IPS DF 4.7 (cell line): ENCODE measurements around the gene DOK4.
"Not testable (repeated sequence)": the region's sequence is repeated elsewhere in the genome, so short reads cannot be mapped to it uniquely, and the experiment has no call there.

Experiments used
- DNase-seq: peaks from one replicate; pipeline ENCODE4 v3.0.0-alpha.2; 2013; ENCODE audit warnings: low spot score; ENCODE audit errors: extremely low read depth

Gene DOK4

DNA sequence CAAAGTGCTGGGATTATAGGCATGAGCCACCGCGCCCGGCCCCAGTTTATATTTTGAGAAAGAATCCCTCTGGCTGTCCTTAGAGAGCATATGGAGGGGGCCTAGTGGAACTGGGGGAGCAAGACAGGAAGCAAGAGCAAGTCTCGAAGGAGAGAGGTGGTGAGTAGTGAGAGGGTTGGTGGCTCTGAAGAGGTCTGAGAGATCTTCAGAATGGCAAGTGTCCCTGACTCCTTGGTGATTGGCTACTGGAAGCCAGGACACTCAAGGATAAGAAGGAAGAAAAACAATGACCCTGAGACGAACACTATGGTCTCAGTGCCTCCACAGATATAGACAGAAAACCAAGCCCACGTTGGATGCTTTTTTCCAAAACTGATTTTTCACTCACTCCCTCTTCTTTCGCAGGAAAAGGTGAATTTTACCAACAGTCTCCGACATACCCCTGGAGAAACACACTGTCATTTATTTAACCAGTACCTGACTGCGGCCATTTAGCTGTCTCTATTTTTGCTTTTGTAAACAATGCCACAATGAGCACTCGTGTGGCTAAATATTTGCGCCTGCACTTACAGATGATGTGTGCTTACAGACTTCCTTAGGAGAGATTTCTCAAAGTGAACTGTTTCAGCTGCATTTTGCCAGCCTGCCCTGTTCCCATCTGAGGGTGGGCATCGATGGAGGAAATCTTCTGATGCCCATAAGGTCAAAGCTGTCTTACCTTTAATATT, 15.9 kb upstream of the DOK4 start:
- no peak for DNase-seq

DNA sequence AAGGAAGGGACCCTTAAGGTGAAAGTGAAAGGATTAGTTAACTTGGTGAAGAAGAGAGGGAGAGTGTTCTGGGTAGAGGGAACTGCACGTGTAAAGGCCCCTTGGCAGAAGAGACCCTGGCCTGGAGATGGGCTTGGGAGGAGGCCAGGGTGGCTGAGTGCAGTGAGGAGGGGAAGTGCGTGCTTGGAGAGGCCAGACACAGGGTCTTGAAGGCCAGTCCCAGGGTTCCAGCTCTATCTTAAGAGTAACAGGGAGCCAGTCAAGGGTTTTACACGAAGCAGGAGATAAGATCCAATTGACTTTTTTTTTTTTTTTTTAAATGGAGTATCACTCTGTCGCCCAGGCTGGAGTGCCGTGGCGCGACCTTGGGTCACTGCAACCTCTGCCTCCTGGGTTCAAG, 15.2 kb upstream of the DOK4 start:
- DNase-seq: no peak

DNA sequence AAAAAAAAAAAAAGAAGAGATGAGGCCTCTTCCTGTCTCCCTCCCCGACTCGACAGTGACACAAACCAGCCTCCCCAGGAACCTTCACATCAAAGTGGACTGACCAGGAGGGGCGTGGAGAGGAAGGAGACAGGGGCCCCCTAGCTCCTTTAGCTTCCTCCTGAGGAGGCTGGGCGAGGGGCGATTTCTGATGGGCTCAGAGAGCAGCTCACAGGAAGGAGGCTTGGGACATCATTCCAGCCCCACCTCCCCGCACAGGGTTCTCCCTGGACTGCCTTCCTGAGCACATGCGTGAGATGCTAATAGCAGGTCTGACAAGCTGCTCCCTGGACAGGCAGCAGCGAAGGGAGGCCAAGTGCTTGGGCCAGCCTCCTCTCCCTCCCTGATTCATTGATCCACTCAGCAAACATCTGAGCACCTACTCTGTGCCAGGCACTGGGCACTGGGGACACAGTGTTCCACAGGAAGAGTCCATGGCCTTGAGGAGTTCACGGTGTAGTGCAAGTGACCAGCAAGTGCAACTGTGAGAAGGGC, 14.4 kb upstream of the DOK4 start:
- no peak for DNase-seq

DNA sequence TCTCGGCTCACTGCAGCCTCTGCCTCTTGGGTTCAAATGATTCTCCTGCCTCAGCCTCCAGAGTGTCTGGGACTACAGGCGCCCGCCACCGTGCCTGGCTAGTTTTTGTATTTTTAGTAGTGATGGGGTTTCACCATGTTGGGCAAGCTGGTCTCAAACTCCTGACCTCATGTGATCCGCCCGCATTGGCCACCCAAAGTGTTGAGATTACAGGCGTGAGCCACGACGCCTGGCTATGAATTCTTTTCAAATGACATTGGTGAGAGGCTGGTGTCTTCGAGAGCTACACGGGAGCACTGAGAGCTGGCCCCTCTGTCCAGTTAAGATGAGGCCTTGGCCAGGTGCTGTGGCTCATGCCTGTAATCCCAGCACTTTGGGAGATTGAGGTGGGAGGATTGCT, 13.6 kb upstream of the DOK4 start:
- not testable (repeated sequence) for DNase-seq

DNA sequence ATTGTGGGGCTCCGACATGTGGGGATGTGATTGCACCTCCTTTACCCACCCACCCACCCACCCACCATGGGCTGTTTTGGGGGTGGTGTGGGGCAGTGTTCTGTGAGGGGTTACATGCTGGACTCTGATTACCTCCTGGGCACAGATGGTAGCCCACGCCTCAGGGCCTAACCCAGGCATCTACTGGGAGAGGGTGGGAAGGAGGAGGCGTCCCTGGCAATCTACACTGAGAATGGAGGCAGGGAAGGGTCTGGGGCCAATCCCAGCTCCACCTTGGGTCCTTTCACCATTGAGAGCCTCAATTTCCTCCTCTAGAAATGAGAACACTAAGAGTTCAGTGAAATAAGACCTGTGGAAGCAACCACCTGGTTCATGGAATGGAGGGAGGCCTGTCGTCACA, 11.7 kb upstream of the DOK4 start:
- no peak for DNase-seq

DNA sequence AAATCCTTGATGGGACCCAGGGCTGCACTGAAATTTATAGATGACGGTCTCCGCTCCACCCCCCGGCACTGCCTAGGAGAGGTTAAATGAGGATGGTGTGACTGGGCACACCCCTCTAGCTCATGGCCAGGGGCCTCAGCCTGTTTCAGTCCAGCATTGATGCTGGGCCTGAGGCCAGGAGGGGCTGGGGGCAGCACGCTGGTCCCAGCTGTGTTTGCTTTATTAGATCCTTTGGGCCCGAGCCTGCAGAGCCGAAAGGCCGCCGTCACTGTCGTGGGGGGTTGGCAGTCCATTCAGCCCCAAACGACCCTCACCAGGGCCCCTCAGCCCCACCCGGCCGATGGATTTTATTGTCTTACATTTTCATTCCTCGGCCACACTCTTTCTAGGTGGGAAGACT, 10.8 kb upstream of the DOK4 start:
- no peak for DNase-seq

DNA sequence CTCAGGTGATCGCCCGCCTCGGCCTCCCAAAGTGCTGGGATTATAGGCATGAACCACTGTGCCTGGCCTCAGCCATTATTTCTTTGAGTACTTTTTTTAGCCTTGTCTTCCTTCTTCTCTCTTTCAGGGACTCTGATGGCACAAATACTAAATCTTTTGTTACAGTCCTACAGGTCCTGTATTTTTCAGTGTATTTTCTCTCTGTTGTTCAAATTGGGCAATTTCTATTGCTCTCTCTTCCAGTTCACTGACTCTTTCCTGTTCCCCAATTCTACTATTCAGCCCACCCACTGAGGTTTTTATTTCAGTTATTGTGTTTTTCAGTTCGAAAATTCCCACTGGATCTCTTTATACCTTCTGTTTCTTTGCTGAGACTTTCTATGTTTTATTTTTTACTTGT, 7.5 kb upstream of the DOK4 start:
- DNase-seq: no peak

DNA sequence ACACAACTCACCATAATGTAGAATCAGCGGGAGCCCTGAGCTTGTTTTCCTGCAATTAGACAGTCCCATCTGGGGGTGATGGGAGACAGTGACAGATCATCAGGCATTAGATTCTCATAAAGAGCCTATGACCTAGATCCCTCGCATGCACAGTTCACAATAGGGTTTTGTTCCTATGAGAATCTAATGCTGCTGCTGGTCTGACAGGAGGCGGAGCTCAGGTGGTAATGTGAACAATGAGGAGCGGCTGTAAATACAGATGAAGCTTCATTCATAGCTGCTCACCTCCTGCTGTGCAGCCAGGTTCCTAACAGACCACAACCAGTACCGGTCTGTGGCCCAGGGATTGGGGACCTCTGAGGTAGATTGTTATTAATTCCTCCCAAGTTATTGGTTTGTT, 2.9 kb upstream of the DOK4 start:
- no peak for DNase-seq

DNA sequence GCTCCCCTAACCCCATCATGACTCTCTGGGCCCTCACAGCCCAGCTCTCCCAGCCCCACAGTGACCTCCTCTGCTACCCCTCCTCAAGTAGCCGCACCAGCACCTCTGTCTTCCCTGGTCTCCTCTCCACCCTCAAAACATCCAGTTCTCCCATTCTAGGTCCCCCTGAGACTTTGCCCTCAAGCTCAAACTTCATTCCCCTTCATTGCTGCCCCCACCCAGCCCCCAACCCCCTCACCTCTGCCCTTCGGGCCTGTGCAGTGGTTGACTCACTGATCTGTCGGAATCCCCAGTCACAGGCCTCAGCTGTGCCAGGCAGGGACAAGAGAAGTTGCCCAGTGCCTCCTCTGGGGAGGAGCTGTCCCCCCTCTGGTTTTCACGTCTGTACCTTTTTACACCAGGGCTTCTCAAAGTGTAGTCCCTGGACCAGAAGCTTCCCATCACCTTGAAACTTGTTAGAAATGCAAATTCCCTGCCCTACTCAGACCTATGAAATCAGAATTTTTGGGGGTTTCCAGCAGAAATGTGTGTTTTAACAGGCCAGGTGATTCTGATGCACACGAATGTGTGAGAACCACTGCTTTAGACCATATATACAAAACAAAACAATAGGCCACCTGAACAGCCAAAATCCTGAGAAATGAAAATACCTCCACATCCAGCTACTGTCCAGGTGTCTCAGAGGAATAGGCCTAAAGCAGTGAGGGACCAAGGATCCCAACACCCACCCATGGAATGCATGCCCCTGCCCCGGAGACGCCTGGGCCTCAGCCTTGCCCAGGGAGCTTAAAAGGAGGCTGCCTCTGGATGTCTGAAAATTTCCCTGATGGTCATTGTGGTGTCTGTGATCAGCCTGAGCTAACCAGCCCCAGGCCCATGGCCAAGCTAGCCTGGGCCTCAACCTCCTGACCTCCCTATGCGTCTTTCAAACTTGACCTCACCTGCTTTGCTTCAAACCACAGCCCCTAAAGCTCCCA, 853 bp upstream of the DOK4 start:
- no peak for DNase-seq

DNA sequence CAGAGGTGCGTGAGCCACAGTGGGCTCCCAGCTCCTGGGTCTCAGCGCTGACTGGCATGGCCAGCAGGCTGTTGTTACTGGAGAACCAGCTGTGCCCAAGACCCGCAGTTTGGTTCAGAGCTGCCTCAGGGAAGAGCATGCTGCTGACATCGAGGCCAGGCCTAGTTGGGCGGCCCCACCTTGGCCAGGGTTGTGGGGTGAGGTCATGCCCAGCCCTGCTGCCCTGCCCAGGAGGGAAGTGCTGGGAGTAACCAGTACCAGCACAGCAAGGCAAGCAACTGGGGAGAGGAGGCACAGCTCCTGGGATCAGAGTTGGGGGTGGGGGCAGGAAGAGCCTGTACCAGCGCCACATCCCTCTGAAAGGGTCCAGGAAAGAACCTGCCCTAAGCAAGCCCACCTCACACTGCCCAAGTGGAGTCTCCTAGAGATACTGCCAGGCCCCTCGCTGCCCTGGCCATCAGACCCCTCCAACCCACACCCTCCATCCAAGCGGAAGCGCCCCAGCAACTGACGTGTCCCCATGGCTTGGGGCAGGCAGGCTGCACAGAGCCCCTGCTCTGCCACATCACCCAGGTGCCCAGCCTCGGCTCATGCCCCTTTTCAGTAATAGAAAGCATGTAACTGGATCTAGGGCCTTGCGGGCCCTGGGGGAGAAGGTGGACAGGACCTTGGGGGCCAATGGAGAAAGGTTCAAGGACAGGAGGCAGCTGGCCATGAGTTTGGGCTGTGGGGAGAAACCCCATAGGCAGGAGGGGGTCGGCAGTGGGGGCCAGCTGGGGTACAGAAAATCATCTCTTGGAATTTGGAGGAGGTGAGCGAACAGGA, 990 bp downstream of the DOK4 start:
- no peak for DNase-seq

DNA sequence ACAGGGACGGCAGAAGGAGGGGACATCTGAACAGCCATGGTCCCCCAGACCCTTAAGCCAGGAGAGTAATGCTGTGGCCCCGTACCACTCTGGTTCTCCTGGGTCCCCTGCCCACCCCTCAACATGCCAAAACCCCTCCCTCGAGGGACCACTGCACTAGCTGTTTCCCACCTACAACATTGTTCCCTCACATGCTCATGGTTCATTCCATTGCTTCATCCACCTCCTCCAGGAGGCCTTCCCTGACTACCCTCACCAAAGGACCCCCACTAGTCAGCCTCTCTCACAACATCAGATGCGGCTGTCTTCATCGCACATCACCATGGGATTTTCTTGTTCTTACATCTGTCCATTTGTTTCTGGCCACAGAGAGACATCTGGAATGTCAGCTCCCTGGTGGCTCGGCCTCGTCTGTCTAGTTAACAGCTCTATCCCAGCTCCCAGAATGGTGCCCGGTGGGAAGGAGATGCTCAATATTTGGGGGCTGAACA, 1.7 kb downstream of the DOK4 start:
- no peak for DNase-seq

DNA sequence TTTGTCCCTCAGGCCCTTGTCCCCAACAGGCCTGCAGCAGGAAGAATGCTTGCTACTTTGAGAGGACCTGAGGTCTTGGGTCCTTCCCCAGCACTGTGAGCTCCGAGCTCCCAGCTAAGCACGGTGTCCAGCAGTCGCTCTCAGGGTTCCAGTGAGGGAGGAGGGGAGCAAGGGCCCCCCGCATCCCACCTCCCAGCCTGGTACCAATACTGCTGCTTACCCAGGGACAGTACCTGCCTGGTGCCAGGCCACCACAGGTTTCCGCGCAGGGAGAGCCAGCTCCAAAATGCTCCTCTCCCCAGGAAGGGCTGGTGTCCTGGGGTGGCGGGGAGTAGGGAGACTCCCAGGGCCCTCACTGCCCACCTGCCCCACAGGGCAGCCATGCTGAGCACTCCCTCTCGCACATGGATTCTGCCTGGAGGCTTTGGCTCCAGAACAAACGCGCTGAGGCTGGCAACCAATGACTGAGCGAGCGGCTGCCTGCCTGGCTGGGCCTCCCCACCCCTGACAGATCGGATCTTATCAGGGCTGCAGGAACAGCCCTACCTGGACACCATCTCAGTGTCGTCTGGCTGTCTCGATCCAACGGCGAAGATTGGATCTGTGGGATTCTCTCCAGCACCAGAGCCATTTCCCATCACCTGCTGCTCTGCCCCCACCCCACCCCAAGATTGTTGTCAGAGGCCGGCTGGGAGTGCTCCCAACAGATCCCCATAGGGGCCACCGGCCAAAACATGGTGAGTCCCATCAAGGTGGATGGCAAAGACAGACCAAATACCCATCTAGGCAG, 2.4 kb downstream of the DOK4 start:
- no peak for DNase-seq

DNA sequence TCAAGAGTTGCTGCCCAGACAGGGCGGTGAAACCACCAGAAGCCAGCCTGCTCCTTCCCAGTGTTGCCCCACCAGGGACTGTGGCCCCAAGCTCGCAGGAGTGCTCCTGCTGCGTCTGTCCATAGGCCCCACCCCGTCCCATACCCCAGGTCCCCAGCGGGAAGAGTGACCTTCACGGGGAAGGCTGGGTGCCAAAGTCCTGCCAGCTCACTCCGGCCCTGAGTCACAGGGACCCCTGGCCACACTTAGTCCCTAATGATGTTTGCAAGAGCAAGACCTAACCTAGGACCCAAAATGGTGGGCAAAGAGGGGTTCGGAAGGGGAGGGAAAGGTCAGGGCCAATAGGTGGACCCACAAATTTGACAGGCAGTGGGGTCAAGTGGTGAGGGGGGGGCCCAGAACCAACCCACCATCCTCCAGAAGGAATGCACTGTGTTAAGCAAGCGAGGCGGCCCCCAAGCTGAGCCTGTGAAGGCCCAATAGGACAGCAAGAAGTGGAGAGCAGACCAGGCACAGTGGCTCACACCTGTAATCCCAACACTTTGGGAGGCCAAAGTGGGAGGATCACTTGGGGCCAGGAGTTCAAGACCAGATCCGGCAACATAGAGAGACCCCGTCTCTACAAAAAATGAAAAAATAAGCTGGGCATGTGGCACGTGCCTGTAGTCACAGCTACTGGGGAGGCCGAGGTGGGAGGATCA, 3.3 kb downstream of the DOK4 start:
- DNase-seq: no peak

DNA sequence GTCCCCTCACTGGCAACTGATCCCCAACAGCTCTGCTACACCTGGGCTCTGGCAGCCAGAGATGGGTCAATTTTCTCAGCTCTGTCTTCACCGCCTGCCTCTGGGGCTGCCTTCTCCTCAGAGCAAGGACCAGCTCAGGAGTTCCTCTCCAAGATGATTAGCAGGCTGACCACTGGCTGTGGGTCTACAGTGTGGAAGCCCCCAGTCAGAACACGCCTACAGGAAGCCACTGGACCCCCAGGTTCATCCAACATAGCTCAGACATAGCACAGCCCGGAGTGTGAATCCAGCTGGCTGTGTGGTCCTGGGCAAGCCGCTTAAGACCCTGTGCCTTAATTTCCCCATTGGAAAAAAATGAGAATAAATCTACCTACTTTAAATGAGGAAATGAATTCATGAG, 4.9 kb downstream of the DOK4 start:
- DNase-seq: no peak

DNA sequence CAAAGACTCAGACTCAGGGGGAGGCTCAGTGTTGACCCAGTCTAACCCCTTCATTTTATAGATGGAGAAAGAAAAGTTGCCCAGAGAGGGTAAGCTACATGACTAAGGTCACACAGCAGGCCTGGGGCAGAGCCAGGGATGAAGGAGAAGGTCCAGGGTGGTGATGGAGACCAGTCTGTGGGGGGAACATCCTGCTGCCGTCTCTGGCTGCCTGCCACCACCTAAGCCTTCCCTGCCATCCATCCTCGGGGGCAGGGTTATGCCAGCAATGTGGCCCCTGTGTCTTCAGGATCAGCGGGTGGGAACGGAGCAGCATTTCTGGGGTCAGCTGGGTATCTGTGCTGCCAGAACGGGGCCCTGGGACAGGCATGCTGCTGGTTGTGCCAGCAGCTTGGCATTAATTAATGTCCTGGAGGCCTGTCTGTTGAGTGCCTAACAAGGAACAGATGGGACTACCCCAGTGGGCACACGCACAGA, 5.5 kb downstream of the DOK4 start:
- no peak for DNase-seq

DNA sequence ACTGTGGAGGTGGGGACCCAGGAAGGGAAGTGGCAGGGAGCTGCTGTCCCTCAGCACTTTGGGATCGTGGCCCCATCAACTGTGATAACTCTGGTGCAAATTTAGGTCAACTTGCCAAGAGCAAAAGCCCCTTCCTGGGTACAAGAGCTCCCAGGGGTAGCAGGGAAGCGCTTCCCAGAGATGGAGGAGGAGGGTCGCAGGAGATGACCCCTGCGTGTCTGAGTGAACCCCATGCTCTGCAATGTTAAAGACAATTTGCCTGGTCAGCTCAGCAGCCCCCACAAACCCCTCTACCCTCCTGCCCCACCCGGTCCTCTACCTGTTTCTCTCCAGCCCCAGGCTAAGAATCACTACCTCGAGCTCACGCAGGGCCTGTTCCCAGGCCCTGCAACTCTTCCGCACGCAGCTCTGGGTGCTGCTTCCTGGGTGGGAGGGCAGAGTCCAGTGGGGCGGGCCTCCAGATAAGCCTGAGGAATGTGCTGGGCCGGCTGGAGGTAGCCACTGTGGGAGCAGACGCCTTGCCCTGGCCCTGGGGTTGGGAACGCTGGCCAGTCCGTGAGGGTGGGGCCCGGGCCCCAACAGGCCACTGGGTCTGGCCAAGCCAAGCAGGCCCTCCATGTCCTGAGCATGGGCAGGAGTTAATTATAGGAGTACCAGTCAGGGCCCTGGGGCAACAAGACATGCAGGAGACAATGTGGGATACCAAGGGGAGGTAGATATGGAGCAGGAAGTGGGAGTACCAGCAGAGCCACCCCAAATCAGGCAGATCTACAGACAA, 6.1 kb downstream of the DOK4 start:
- no peak for DNase-seq

DNA sequence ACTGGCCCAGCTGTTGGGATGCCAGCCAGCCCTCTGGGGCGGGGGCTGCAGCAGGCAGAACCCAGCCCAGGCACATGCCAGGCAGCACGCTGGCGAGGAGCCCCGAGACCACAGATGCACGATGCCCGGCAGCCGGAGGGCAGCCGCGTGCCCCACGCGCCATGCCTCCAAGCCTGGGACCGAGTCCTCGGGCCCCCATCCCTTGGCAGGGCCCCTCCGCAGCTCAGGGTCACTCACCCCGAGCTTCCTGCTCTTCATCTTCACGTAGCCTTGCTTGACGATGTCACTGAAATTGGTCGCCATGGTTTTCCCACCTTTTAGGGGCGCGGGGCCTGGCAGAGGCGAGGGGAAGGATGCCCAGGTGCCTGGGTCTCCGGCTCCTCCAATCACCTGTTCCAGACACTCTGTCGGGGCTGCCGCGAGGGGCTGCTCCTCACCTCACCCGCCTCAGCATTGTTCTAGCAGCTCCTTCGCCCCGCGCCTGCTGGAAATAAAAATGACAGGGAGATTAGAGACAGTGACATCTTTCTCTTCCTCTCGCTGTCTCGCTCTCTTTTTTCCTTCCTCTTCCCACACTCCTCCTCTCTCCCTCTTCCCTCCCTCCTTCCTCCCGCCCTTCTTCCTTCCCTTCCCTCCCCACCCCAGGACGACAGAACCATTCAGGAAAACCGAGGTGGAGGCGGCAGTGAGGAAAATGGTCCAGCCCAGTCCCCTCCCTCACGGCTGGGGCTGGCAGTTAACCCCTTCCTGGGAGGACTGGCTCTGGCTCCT, 6.9 kb downstream of the DOK4 start:
- no peak for DNase-seq
